ENCODE measurements around the gene DNAJC18.
"Not testable (repeated sequence)": the region's sequence is repeated elsewhere in the genome, so short reads cannot be mapped to it uniquely, and the experiment has no call there.

The DNAJC18 gene

DNA sequence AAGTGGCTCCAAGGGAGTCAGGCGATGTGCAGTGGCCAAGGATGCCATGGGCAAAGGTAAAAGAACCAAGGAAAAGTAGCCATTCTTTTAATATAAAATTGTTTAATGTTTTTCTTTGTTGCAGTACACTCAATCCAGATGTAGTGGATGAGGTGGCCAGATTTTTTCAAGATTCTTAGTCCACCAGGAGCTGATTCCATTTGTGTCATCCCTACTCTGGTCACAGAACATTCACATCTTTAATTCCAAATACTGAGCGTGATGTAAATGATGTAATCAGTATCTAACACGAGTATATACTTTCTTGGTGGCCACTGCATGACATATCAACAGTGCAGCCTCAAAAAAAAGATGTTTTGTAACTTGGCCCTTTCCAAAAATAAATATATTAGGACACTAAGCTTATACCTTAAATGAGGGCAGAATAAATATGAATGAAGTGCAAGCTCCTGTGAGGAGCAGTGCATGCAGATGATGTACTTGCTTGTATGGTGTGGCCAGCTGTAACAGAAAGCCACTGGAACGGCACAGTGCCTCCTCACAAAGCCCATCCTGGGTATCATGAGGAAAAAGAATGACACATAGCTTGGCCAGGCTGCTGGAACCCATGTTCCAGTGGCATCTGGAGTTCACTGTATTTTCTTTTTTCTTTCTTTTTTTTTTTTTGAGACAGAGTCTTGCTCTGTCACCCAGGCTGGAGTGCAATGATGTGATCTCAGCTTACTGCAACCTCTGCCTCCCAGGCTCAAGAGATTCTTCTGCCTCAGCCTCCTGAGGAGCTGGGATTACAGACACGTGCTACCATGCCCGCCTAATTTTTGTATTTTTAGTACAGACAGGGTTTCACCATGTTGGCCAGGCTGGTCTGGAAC is 29.0 kb downstream of the DNAJC18 start:
- H3K4me1 ChIP-seq (ENCODE audit: insufficient read depth, low read length): peaks cover 11% of the 10 kb centered on the region
- ATAC-seq (ENCODE audit: insufficient read depth, low read depth) (no peak), DNase-seq (no peak)
- no peaks in the 10 kb centered on the region for H4K20me1 ChIP-seq (ENCODE audit: insufficient read depth, low read length)
- H3K79me2 ChIP-seq (ENCODE audit: insufficient read depth, low read length): no peaks in the 10 kb centered on the region
- no peak overlapping the region for H3K9ac ChIP-seq (ENCODE audit: low read depth, low read length)
- no peaks in the 10 kb centered on the region for H3K9me3 ChIP-seq (ENCODE audit: insufficient read depth, low read length, severe bottlenecking)
- no peak for TF ChIP-seq EZH2 (IDR thresholded peaks at IDR 0.05; ENCODE audit: borderline replicate concordance, low read depth, low read length, severe bottlenecking)
- TF ChIP-seq, protein P1, sequence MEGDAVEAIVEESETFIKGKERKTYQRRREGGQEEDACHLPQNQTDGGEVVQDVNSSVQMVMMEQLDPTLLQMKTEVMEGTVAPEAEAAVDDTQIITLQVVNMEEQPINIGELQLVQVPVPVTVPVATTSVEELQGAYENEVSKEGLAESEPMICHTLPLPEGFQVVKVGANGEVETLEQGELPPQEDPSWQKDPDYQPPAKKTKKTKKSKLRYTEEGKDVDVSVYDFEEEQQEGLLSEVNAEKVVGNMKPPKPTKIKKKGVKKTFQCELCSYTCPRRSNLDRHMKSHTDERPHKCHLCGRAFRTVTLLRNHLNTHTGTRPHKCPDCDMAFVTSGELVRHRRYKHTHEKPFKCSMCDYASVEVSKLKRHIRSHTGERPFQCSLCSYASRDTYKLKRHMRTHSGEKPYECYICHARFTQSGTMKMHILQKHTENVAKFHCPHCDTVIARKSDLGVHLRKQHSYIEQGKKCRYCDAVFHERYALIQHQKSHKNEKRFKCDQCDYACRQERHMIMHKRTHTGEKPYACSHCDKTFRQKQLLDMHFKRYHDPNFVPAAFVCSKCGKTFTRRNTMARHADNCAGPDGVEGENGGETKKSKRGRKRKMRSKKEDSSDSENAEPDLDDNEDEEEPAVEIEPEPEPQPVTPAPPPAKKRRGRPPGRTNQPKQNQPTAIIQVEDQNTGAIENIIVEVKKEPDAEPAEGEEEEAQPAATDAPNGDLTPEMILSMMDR (IDR thresholded peaks at IDR 0.05; ENCODE audit: borderline replicate concordance, extremely low read depth, low read length, poor library complexity, severe bottlenecking): no peak
- no peak overlapping the region for H3K27ac ChIP-seq (ENCODE audit: low read length)
- H3K4me3 ChIP-seq (ENCODE audit: low read depth in 1 of 2, low read length in 2 of 2): no peak overlapping the region
- no peak overlapping the region for H2AFZ ChIP-seq (ENCODE audit: low read depth, low read length)
- H3K36me3 ChIP-seq (ENCODE audit: insufficient read depth, low read length): 0 out of 2 replicates have a peak, but pooled peaks cover 2% of the 10 kb centered on the region
- no peaks in the 10 kb centered on the region for H3K27me3 ChIP-seq (ENCODE audit: insufficient read depth, low read length, poor library complexity)
- no peak overlapping the region for H3K4me2 ChIP-seq (ENCODE audit: insufficient read depth, low read length)

DNA sequence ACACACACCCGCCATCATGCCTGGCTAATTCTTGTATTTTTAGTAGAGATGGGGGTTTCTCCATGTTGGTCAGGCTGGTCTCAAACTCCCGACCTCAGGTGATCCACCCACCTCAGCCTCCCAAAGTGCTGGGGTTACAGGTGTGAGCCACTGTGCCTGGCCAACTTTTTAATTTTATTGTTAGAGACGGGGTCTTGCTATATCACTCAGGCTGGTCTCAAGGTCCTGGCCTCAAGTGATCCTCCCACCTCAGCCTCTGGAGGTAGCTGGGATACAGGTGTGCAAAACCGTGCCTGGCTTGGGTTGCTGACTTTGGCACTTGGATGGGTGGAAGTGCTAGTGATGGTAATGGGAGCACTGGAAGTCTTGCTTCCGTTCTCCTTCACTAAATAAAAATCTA is 30.2 kb downstream of the DNAJC18 start:
- H3K9ac ChIP-seq (ENCODE audit: low read depth, low read length); H3K27me3 ChIP-seq (ENCODE audit: insufficient read depth, low read length, poor library complexity); H2AFZ ChIP-seq (ENCODE audit: low read depth, low read length); H3K4me3 ChIP-seq (ENCODE audit: low read depth in 1 of 2, low read length in 2 of 2); H3K27ac ChIP-seq (ENCODE audit: low read length); H3K36me3 ChIP-seq (ENCODE audit: insufficient read depth, low read length); H3K79me2 ChIP-seq (ENCODE audit: insufficient read depth, low read length); DNase-seq; ATAC-seq (ENCODE audit: insufficient read depth, low read depth); H4K20me1 ChIP-seq (ENCODE audit: insufficient read depth, low read length); H3K9me3 ChIP-seq (ENCODE audit: insufficient read depth, low read length, severe bottlenecking); H3K4me2 ChIP-seq (ENCODE audit: insufficient read depth, low read length): not testable (repeated sequence)
- peaks cover 12% of the 10 kb centered on the region for H3K4me1 ChIP-seq (ENCODE audit: insufficient read depth, low read length)

DNA sequence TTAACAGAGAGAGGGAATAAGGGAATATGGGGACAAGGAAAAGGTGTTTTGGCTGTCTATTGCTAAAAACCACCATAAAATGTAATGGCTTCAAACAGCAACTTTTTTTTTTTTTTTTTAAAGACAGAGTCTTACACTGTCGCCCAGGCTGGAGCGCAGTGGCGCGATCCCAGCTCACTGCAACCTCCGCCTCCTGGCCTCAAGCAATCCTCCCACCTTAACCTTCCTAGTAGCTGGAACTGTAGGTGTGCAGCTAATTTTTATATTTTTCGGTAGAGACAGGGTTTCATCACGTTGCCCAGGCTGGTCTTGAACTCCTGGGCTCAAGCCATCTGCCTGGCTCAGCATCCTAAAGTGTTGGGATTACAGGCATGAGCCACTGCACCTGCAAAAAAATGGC is 31.1 kb downstream of the DNAJC18 start:
- no peaks in the 10 kb centered on the region for H3K9me3 ChIP-seq (ENCODE audit: insufficient read depth, low read length, severe bottlenecking)
- 0 out of 2 replicates have a peak, but pooled peaks cover 2% of the 10 kb centered on the region for H3K36me3 ChIP-seq (ENCODE audit: insufficient read depth, low read length)
- no peak overlapping the region for H3K4me3 ChIP-seq (ENCODE audit: low read depth in 1 of 2, low read length in 2 of 2)
- H3K4me1 ChIP-seq (ENCODE audit: insufficient read depth, low read length): peaks cover 17% of the 10 kb centered on the region
- no peaks in the 10 kb centered on the region for H3K27me3 ChIP-seq (ENCODE audit: insufficient read depth, low read length, poor library complexity)
- no peak overlapping the region for H3K27ac ChIP-seq (ENCODE audit: low read length)
- H3K79me2 ChIP-seq (ENCODE audit: insufficient read depth, low read length): no peaks in the 10 kb centered on the region
- no peaks in the 10 kb centered on the region for H4K20me1 ChIP-seq (ENCODE audit: insufficient read depth, low read length)
- TF ChIP-seq, protein P1 (IDR thresholded peaks at IDR 0.05; ENCODE audit: borderline replicate concordance, extremely low read depth, low read length, poor library complexity, severe bottlenecking): no peak
- TF ChIP-seq EZH2 (IDR thresholded peaks at IDR 0.05; ENCODE audit: borderline replicate concordance, low read depth, low read length, severe bottlenecking): no peak
- H2AFZ ChIP-seq (ENCODE audit: low read depth, low read length): no peak overlapping the region
- no peak overlapping the region for H3K9ac ChIP-seq (ENCODE audit: low read depth, low read length)
- H3K4me2 ChIP-seq (ENCODE audit: insufficient read depth, low read length): no peak overlapping the region
- DNase-seq (no peak), ATAC-seq (ENCODE audit: insufficient read depth, low read depth) (no peak)

DNA sequence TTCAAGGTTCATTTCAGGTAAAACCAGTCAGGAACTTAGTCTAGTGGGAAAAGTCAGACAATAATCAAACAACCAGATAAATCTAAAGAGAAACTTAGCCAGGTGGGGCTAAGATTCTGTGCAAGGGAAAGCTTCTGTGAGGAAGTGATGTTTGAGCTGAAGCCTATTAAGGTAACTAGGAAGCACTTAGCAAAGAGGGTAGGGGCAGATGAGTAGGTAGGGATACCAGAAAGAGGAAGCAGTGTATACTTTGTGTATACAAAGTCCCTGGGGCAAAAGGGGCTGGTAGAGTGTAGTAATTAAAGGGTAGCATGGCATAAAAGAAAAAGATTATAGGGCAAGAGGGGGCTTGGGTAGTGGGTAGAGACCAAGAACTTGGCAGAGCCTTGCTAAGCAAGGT is 31.8 kb downstream of the DNAJC18 start:
- Histone ChIP-seq H3K36me3 (ENCODE audit: insufficient read depth, low read length) (no peaks in the 10 kb centered on the region), H3K4me3 (ENCODE audit: low read depth in 1 of 2, low read length in 2 of 2) (no peak overlapping the region), H3K9ac (ENCODE audit: low read depth, low read length) (no peak overlapping the region), H3K27me3 (ENCODE audit: insufficient read depth, low read length, poor library complexity) (no peaks in the 10 kb centered on the region), H3K79me2 (ENCODE audit: insufficient read depth, low read length) (0 out of 2 replicates have a peak, but pooled peaks cover 4% of the 10 kb centered on the region), H4K20me1 (ENCODE audit: insufficient read depth, low read length) (0 out of 2 replicates have a peak, but pooled peaks cover 3% of the 10 kb centered on the region), H3K4me2 (ENCODE audit: insufficient read depth, low read length) (no peak overlapping the region), H2AFZ (ENCODE audit: low read depth, low read length) (no peak overlapping the region), H3K9me3 (ENCODE audit: insufficient read depth, low read length, severe bottlenecking) (no peaks in the 10 kb centered on the region), H3K4me1 (ENCODE audit: insufficient read depth, low read length) (peaks cover 23% of the 10 kb centered on the region), H3K27ac (ENCODE audit: low read length) (no peak overlapping the region)
- no peak for TF ChIP-seq EZH2 (IDR thresholded peaks at IDR 0.05; ENCODE audit: borderline replicate concordance, low read depth, low read length, severe bottlenecking)
- TF ChIP-seq, protein P1 (IDR thresholded peaks at IDR 0.05; ENCODE audit: borderline replicate concordance, extremely low read depth, low read length, poor library complexity, severe bottlenecking): no peak
- no peak for ATAC-seq (ENCODE audit: insufficient read depth, low read depth)
- no peak for DNase-seq
